Measurements from ENCODE around the gene ZNF408. TPM values are rescaled to one million over a fixed set of nuclear protein-coding genes. Genes with fewer than 3 reads are reported as not detected.

ZNF408 gene
- total and polyA plus RNA-seq, 2 donors (not counting 3 experiments of a cell fraction or from before 2014, with no cell fraction given), result 7.8 to 10.9 TPM

- BruUV-seq (replicated peaks), result no TSS peak
- H3K9ac ChIP-seq (replicated peaks; ENCODE audit: extremely low read depth, insufficient read depth, low read length), result no peak overlapping the region
- H3K9me1 ChIP-seq (replicated peaks; ENCODE audit: control insufficient read depth, extremely low read depth, insufficient read depth, low read length), result no peaks in the 10 kb centered on the region
- POLR2A ChIA-PET, result no interaction called here
- H3K4me1 ChIP-seq (ENCODE audit: control insufficient read depth, extremely low read depth, insufficient read depth, low read length), result peaks cover 4% of the 10 kb centered on the region
- intact Hi-C loops (cut with micrococcal nuclease) (loop anchor here (2.0 kb wide), 1 partner anchor 36 kb away; the partner anchor contains the start of genes ARHGAP1 and ZNF408), dilution Hi-C loops (cut with MboI; ENCODE audit: extremely low pct_ligation_motif_present, low sequenced_read_pairs) (no loop called here)
- H3K27me3 ChIP-seq (ENCODE audit: control insufficient read depth in 2 of 2, insufficient read depth in 2 of 2, low read length in 2 of 2), result no peaks in the 10 kb centered on the region
- no peaks in the 10 kb centered on the region for H3K79me2 ChIP-seq (ENCODE audit: control insufficient read depth, insufficient read depth, low read length)
- H3K9me3 ChIP-seq (replicated peaks; ENCODE audit: control insufficient read depth, insufficient read depth, low read length), result no peaks in the 10 kb centered on the region
- peak; percentile 84 for DNase-seq (ENCODE audit: low read depth, low spot score)
- H4K20me1 ChIP-seq (replicated peaks; ENCODE audit: control insufficient read depth, extremely low read depth, insufficient read depth, low read length), result no peaks in the 10 kb centered on the region
- no peak overlapping the region for H2AFZ ChIP-seq (ENCODE audit: low read depth, low read length)
- peak overlapping the region; percentile 47 for H3K4me2 ChIP-seq (ENCODE audit: insufficient read depth, low read length)
- H3K4me3 ChIP-seq (replicated peaks in 1 of 3; ENCODE audit: insufficient read depth in 1 of 3, low read depth in 1 of 3, low read length in 3 of 3), result no peak overlapping the region
- FAIRE-seq, result peak; percentile 54
- TF ChIP-seq GATA2 (IDR thresholded peaks at IDR 0.05; ENCODE audit: insufficient read depth, insufficient read length, low read depth, low read length), result no peak
- TF ChIP-seq FOS (IDR thresholded peaks at IDR 0.05; ENCODE audit: borderline replicate concordance, insufficient read depth, low read length), result no peak
- no peak for TF ChIP-seq MAX (IDR thresholded peaks at IDR 0.05; ENCODE audit: insufficient read depth, insufficient read length)
- TF ChIP-seq POLR2A (IDR thresholded peaks at IDR 0.05; ENCODE audit: low read depth, low read length), result no peak
- TF ChIP-seq CTCF (IDR thresholded peaks at IDR 0.05; ENCODE audit: extremely low read depth in 1 of 2, insufficient read depth in 1 of 2, low read depth in 1 of 2, low read length in 2 of 2), result no peak
- TF ChIP-seq POLR2AphosphoS5 (IDR thresholded peaks at IDR 0.05; ENCODE audit: insufficient read depth, low read depth, low read length), result no peak
- TF ChIP-seq EZH2 (IDR thresholded peaks at IDR 0.05; ENCODE audit: borderline replicate concordance, low read depth, low read length, severe bottlenecking), result no peak
- TF ChIP-seq MYC (IDR thresholded peaks at IDR 0.05; ENCODE audit: low read depth, low read length), result no peak
- TF ChIP-seq JUN (IDR thresholded peaks at IDR 0.05; ENCODE audit: borderline replicate concordance, insufficient read depth, insufficient read length, low read depth), result no peak
- H3K27ac ChIP-seq (ENCODE audit: insufficient read depth, low read depth, low read length), result no peak overlapping the region
- H3K36me3 ChIP-seq (ENCODE audit: control insufficient read depth in 2 of 2, extremely low read depth in 1 of 2, insufficient read depth in 2 of 2, low read length in 2 of 2), result peaks cover under 1 to 1% of the 10 kb centered on the region in 2 experiments
- CTCF ChIA-PET, result no interaction called here
Measured at GRCh38 chr11:46736615-46737014, 35.8 kb downstream of the ZNF408 start.

Measured in endothelial cell of umbilical vein (primary cell).